Activated T-helper 17 cell treated with anti-CD3 and anti-CD28 coated beads, Interleukin-2, amount 50 U/mL, for 72 hours (primary cell): ENCODE measurements around the gene CIAO1. TPM values are rescaled to one million over a fixed set of nuclear protein-coding genes. Genes with fewer than 3 reads are reported as not detected.

Experiments
- ATAC-seq: fragments of 150-1000 bp; cut with Tn5 transposase; replicated peaks from 2 replicates; pipeline ENCODE4 v1.10.0; 2021; ENCODE audit warnings: mild to moderate bottlenecking, moderate library complexity
- H3K27ac Mint-ChIP-seq: one replicate; pipeline ENCODE4 v1.8.0; 2022; ENCODE audit warnings: mixed read lengths
- H3K27me3 Mint-ChIP-seq: one replicate; pipeline ENCODE4 v1.8.0; 2022; ENCODE audit warnings: mixed read lengths
- H3K36me3 Mint-ChIP-seq: one replicate; pipeline ENCODE4 v1.8.0; 2022; ENCODE audit warnings: low read depth, mild to moderate bottlenecking, mixed read lengths
- H3K4me1 Mint-ChIP-seq: one replicate; pipeline ENCODE4 v1.8.0; 2022; ENCODE audit warnings: mixed read lengths
- H3K4me3 Mint-ChIP-seq: one replicate; pipeline ENCODE4 v1.8.0; 2022; ENCODE audit warnings: mild to moderate bottlenecking, mixed read lengths
- H3K9me3 Mint-ChIP-seq: one replicate; pipeline ENCODE4 v1.8.0; 2022; ENCODE audit warnings: mixed read lengths
- total RNA-seq, 2 donors: library from RNA; stranded (reverse); gene quantifications; one replicate each; pipeline ENCODE4 v1.2.3, GENCODE V29; 2022

The CIAO1 gene
- total RNA-seq, 2 donors from 2014 or later, result 71.4 to 81.3 TPM

- no peaks in the 10 kb centered on the region for H3K9me3 Mint-ChIP-seq
- H3K27ac Mint-ChIP-seq, result no peak overlapping the region
- H3K36me3 Mint-ChIP-seq, result peaks cover 77% of the 10 kb centered on the region
- H3K4me1 Mint-ChIP-seq, result peaks cover 16% of the 10 kb centered on the region
- H3K4me3 Mint-ChIP-seq, result no peak overlapping the region
- ATAC-seq, result no peak
- H3K27me3 Mint-ChIP-seq, result no peaks in the 10 kb centered on the region
These were observed 7.6 kb upstream of the CIAO1 start for GRCh38 chr2:96258166-96259022.

- ATAC-seq, result no peak
- Mint-ChIP-seq H3K27ac (peak overlapping the region; percentile 91), H3K36me3 (peaks cover 77% of the 10 kb centered on the region), H3K9me3 (no peaks in the 10 kb centered on the region), H3K4me1 (peaks cover 19% of the 10 kb centered on the region), H3K27me3 (no peaks in the 10 kb centered on the region), H3K4me3 (no peak overlapping the region)
These were observed 6.5 kb upstream of the CIAO1 start for GRCh38 chr2:96259497-96259921.

GRCh38 chr2:96260387-96261260 is 5.4 kb upstream of the CIAO1 start:
- Mint-ChIP-seq H3K9me3 (no peaks in the 10 kb centered on the region), H3K27ac (peak overlapping the region; percentile 91), H3K4me3 (peak overlapping the region; percentile 47), H3K36me3 (peaks cover 70% of the 10 kb centered on the region), H3K27me3 (no peaks in the 10 kb centered on the region), H3K4me1 (peaks cover 23% of the 10 kb centered on the region)
- ATAC-seq, result peak; percentile 70

GRCh38 chr2:96261328-96262003 is 4.6 kb upstream of the CIAO1 start:
- Mint-ChIP-seq H3K9me3 (no peaks in the 10 kb centered on the region), H3K27ac (peak overlapping the region; percentile 91), H3K36me3 (peaks cover 67% of the 10 kb centered on the region), H3K27me3 (no peaks in the 10 kb centered on the region), H3K4me1 (peaks cover 23% of the 10 kb centered on the region), H3K4me3 (no peak overlapping the region)
- no peak for ATAC-seq

- Mint-ChIP-seq H3K4me3 (no peak overlapping the region), H3K9me3 (no peaks in the 10 kb centered on the region), H3K36me3 (peaks cover 67% of the 10 kb centered on the region), H3K4me1 (peaks cover 23% of the 10 kb centered on the region), H3K27ac (no peak overlapping the region), H3K27me3 (no peaks in the 10 kb centered on the region)
- ATAC-seq, result no peak
These were observed 3.7 kb upstream of the CIAO1 start for GRCh38 chr2:96262306-96262705.

- Mint-ChIP-seq H3K36me3 (peaks cover 76% of the 10 kb centered on the region), H3K9me3 (no peaks in the 10 kb centered on the region), H3K4me3 (peak overlapping the region; percentile 92), H3K27ac (peak overlapping the region; percentile 78), H3K4me1 (peaks cover 36% of the 10 kb centered on the region), H3K27me3 (no peaks in the 10 kb centered on the region)
- ATAC-seq, result no peak
These were observed 1.9 kb upstream of the CIAO1 start for GRCh38 chr2:96264086-96264485.

- Mint-ChIP-seq H3K4me1 (peaks cover 33% of the 10 kb centered on the region), H3K9me3 (no peaks in the 10 kb centered on the region), H3K27ac (peak overlapping the region; percentile 78), H3K4me3 (peak overlapping the region; percentile 92), H3K27me3 (no peaks in the 10 kb centered on the region), H3K36me3 (peaks cover 83% of the 10 kb centered on the region)
- ATAC-seq, result no peak
These were observed 1.2 kb upstream of the CIAO1 start for GRCh38 chr2:96264656-96265348.

- peak; percentile 5 for ATAC-seq
- Mint-ChIP-seq H3K4me3 (peak overlapping the region; percentile 92), H3K9me3 (no peaks in the 10 kb centered on the region), H3K4me1 (peaks cover 32% of the 10 kb centered on the region), H3K27ac (no peak overlapping the region), H3K36me3 (peaks cover 87% of the 10 kb centered on the region), H3K27me3 (no peaks in the 10 kb centered on the region)
These were observed 631 bp upstream of the CIAO1 start for GRCh38 chr2:96265349-96265839.

- H3K36me3 Mint-ChIP-seq, result peaks cover 87% of the 10 kb centered on the region
- peak; percentile 60 for ATAC-seq
- no peaks in the 10 kb centered on the region for H3K9me3 Mint-ChIP-seq
- H3K4me1 Mint-ChIP-seq, result peaks cover 26% of the 10 kb centered on the region
- H3K27me3 Mint-ChIP-seq, result no peaks in the 10 kb centered on the region
- peak overlapping the region; percentile 92 for H3K4me3 Mint-ChIP-seq
- peak overlapping the region; percentile 89 for H3K27ac Mint-ChIP-seq
These were observed 1.3 kb downstream of the CIAO1 start for GRCh38 chr2:96267159-96267971.

GRCh38 chr2:96271995-96272394 is 6.0 kb downstream of the CIAO1 start:
- no peaks in the 10 kb centered on the region for H3K9me3 Mint-ChIP-seq
- H3K4me3 Mint-ChIP-seq, result no peak overlapping the region
- peaks cover 13% of the 10 kb centered on the region for H3K4me1 Mint-ChIP-seq
- H3K36me3 Mint-ChIP-seq, result peaks cover 100% of the 10 kb centered on the region
- H3K27ac Mint-ChIP-seq, result no peak overlapping the region
- no peak for ATAC-seq
- H3K27me3 Mint-ChIP-seq, result no peaks in the 10 kb centered on the region

GRCh38 chr2:96273763-96274162 is 7.7 kb downstream of the CIAO1 start:
- H3K27me3 Mint-ChIP-seq, result no peaks in the 10 kb centered on the region
- no peaks in the 10 kb centered on the region for H3K9me3 Mint-ChIP-seq
- ATAC-seq, result no peak
- H3K27ac Mint-ChIP-seq, result no peak overlapping the region
- H3K36me3 Mint-ChIP-seq, result peaks cover 100% of the 10 kb centered on the region
- peaks cover 3% of the 10 kb centered on the region for H3K4me1 Mint-ChIP-seq
- no peak overlapping the region for H3K4me3 Mint-ChIP-seq

GRCh38 chr2:96274355-96275056 is 8.5 kb downstream of the CIAO1 start:
- Mint-ChIP-seq H3K9me3 (no peaks in the 10 kb centered on the region), H3K4me1 (no peaks in the 10 kb centered on the region), H3K36me3 (peaks cover 100% of the 10 kb centered on the region)

More at GRCh38 chr2:96274355-96275056, 8.5 kb downstream of the CIAO1 start:
- no peak overlapping the region for H3K4me3 Mint-ChIP-seq
- no peaks in the 10 kb centered on the region for H3K27me3 Mint-ChIP-seq
- peak; percentile 63 for ATAC-seq
- H3K27ac Mint-ChIP-seq, result peak overlapping the region; percentile 52
